GM13977 (cell line): ENCODE results near the gene NPAS1.

Source experiments
- DNase-seq: peaks from one replicate; pipeline ENCODE4 v3.0.0; 2012; ENCODE audit warnings: low spot score
- in situ Hi-C: fragments of 300-500 bp; cut with MboI; formaldehyde crosslinking; loops from one replicate; pipeline ENCODE4 v1.12.0; 2022; ENCODE audit warnings: low sequenced_read_pairs, low pct_unique_long_range_greater_than_20kb, mixed read lengths, inconsistent platforms; ENCODE audit not compliant: unreplicated experiment
- TF ChIP-seq, protein P1 (sequence below): IDR thresholded peaks from 2 replicates; pipeline ENCODE4 v1.5.1; 2012; ENCODE audit warnings: mild to moderate bottlenecking, control low read depth; ENCODE audit not compliant: insufficient read depth; ENCODE audit errors: extremely low read depth, missing control alignments

The NPAS1 gene

DNA sequence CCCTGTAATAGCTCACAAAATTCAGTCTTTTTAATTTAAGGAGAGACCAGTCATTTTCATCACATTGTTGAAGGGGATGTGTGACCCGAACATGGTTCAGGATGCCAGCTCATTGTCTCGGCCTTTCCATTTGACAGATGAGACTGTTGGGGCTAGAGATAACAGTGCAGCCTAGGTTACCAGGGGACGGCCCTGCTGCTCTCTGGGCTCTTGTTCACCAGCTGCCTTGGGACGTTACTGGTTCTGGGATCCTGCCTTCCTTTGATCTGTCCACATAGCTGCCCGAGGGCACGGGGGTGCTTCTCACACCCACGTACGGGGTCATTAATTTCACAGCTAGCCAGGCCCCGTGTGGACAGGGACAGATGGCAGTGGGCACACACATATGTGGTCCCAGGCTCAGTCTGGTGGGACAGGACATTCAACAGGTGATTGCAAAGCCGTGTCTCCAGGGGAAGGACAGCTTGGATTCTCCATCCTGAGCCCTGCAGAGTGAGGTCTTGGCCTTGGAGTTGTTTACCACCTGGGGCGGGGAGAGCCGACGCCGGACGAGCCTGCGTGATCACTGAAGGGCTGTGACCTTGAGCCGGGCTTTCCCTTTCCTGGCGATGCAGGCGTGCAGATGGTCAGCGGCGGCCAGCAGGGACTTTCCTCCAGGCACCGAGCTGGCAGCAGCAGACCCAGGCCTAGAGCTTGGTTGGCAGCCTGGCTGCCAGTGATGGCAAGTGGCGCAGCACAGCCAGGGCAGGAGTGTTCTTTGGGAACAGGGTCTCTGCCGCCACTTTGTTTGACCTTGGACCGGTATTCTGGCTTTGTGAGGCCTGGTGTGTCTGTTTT is 26.7 kb upstream of the NPAS1 start:
- TF ChIP-seq, protein P1, sequence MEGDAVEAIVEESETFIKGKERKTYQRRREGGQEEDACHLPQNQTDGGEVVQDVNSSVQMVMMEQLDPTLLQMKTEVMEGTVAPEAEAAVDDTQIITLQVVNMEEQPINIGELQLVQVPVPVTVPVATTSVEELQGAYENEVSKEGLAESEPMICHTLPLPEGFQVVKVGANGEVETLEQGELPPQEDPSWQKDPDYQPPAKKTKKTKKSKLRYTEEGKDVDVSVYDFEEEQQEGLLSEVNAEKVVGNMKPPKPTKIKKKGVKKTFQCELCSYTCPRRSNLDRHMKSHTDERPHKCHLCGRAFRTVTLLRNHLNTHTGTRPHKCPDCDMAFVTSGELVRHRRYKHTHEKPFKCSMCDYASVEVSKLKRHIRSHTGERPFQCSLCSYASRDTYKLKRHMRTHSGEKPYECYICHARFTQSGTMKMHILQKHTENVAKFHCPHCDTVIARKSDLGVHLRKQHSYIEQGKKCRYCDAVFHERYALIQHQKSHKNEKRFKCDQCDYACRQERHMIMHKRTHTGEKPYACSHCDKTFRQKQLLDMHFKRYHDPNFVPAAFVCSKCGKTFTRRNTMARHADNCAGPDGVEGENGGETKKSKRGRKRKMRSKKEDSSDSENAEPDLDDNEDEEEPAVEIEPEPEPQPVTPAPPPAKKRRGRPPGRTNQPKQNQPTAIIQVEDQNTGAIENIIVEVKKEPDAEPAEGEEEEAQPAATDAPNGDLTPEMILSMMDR = no peak
- in situ Hi-C loops = no loop called here
- DNase-seq = no peak

- TF ChIP-seq, protein P1 = no peak
- in situ Hi-C loops = no loop called here
- no peak for DNase-seq
Measured at GRCh38 chr19:46993622-46994021, 26.0 kb upstream of the NPAS1 start.

DNA sequence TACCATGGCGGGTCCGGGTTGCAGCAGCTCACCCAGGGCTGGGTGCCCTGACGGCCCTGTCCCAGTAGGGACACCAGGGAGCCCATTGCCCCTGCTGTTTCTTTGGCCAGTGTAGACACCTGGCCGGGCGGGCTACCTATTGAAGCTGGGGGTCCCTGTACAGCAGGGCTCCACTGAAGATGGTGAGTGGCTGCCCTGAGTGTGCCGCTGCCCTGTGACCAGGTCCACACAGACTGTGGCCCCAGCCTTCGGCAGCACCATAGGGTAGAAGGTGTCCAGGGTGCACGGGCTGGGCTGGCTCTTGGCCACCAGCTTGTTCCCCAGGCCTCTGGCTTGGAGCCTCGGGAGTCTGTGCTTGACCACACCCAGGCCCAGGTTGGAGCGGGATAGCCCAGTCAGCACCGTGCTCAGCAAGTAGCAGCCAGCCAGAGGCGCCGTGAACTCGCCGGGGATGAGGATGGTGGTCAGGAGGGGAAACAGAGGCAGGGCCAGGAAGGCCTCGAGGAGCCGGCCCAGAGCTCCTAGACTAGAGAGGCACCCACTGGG is 25.4 kb upstream of the NPAS1 start:
- in situ Hi-C loops = no loop called here
- TF ChIP-seq, protein P1 = no peak
- DNase-seq = no peak

- DNase-seq = no peak
- in situ Hi-C loops = no loop called here
- TF ChIP-seq, protein P1 = no peak
Measured at GRCh38 chr19:46995492-46995891, 24.1 kb upstream of the NPAS1 start.

DNA sequence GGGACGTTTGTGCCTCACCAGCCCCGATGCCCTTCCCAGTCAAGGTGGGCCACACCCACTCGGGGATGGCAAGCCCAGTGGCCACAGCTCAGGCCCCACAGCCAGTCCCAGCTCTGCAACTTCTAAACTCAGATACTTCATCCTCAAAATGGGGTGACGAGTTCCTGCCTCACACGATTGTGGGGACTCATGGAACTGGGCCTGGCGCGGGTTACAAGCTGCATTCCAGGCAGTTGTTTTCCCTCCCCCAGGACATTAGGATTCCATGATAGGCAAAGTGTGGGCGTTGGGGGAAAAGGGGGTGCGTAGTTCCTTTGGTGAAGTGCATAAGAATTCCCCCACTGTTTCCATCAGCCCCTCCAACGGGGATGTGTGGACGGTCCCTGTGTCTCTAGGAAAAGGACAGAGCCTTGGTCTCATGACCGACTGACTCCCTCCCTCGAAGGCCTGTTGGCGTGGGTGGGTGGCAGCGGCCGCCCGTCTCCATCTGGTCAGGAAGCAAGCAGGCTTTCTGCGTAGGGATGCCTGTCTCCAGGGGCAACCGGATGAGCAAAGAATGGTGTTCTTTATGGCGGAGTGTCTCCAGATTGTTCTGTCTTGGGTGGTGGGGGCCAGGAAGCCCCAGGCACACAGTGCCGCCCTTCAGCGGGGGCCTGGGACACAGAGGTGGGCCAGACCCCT is 21.1 kb upstream of the NPAS1 start:
- no peak for DNase-seq
- in situ Hi-C loops = no loop called here
- TF ChIP-seq, protein P1 = no peak

DNA sequence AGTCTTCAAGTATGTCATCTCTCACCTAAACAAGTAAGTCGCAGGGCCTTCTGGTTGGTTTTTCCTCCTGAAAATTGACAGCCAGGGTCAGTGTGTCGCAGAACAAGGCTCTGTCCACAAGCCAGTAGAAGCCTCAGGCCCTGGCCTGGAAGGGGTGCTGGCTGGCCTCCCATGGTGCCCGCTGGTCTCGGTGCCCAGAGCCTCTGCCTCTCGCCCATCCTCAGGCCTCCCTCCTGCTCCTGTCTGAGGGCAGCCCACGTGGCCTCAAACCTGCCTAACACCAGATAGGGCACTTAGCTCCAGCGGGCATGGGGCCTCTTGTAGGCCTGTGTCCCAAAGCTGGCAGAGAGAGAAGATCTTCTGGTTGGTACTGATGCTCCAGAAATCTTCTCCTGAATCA is 20.3 kb upstream of the NPAS1 start:
- no peak for DNase-seq
- in situ Hi-C loops = no loop called here
- TF ChIP-seq, protein P1 = no peak
